HEK293 (cell line): ENCODE results near the gene GTF2I.
A peak's percentile ranks its signal among the peaks of the same experiment; 100 is the strongest.
"Not testable (repeated sequence)": the region's sequence is repeated elsewhere in the genome, so short reads cannot be mapped to it uniquely, and the experiment has no call there.

Source experiments
- CTCF ChIA-PET: fragments of 350-600 bp; formaldehyde crosslinking; extraction: SDS; loops from one replicate; lab custom pipeline; 2021; ENCODE audit warnings: antibody characterized with exemption; lab: Yijun Ruan, JAX
- POLR2A ChIA-PET: fragments of 300-600 bp; formaldehyde crosslinking; extraction: SDS; loops from one replicate; lab custom pipeline; 2020; ENCODE audit warnings: antibody characterized with exemption, inconsistent platforms; lab: Yijun Ruan, JAX
- H3K27ac ChIP-seq: fragments of 200-500 bp; sonication (Bioruptor generic); 2 replicates; pipeline ENCODE4 v1.5.1; 2014; ENCODE audit warnings: low read depth, low read length, control low read depth, inconsistent platforms; ENCODE audit errors: extremely low read depth
- H3K36me3 ChIP-seq, 2 experiments: fragments of 200-500 bp in 1 of 2; sonication (Bioruptor generic) in 1 of 2; 1 replicate in 1 of 2; 2 replicates in 1 of 2; pipeline ENCODE4 v1.5.1; 2014 to 2017; ENCODE audit warnings: inconsistent platforms in 2 of 2, low read length in 2 of 2; ENCODE audit not compliant: control insufficient read depth in 2 of 2, insufficient read depth in 1 of 2
- H3K4me1 ChIP-seq: fragments of 200-500 bp; sonication (Bioruptor generic); 2 replicates; pipeline ENCODE4 v1.5.1; 2014; ENCODE audit warnings: mild to moderate bottlenecking, low read length, inconsistent platforms; ENCODE audit not compliant: control insufficient read depth, insufficient read depth
- H3K4me3 ChIP-seq: 2 replicates; pipeline ENCODE4 v1.5.1; 2011; ENCODE audit warnings: low read depth, mild to moderate bottlenecking, control low read depth, low read length, moderate library complexity
- H3K9me3 ChIP-seq: fragments of 200-500 bp; sonication (Bioruptor generic); 2 replicates; pipeline ENCODE4 v1.5.1; 2014; ENCODE audit warnings: low read depth, low read length, inconsistent platforms; ENCODE audit not compliant: control insufficient read depth, insufficient read depth
- GLIS1 ChIP-seq: fragments of 450-650 bp; formaldehyde crosslinking; IDR thresholded peaks from 2 replicates; pipeline ENCODE4 v1.5.1; 2016; ENCODE audit warnings: missing biosample characterization, missing genetic modification characterization
- OSR2 ChIP-seq: fragments of 450-650 bp; formaldehyde crosslinking; IDR thresholded peaks from 2 replicates; pipeline ENCODE4 v1.5.1; 2016; ENCODE audit warnings: missing biosample characterization, missing genetic modification characterization
- RBAK ChIP-seq: fragments of 450-650 bp; formaldehyde crosslinking; IDR thresholded peaks from 2 replicates; pipeline ENCODE4 v1.5.1; 2016; ENCODE audit warnings: missing biosample characterization, missing genetic modification characterization
- SP7 ChIP-seq: fragments of 450-650 bp; formaldehyde crosslinking; IDR thresholded peaks from 2 replicates; pipeline ENCODE4 v1.5.1; 2016; ENCODE audit warnings: missing biosample characterization, missing genetic modification characterization
- TRIM28 ChIP-seq: IDR thresholded peaks from 2 replicates; pipeline ENCODE4 v1.6.1; 2011; ENCODE audit warnings: low read length, control low read depth, borderline replicate concordance
- ZBTB1 ChIP-seq: fragments of 450-650 bp; formaldehyde crosslinking; IDR thresholded peaks from 2 replicates; pipeline ENCODE4 v1.5.1; 2016; ENCODE audit warnings: missing biosample characterization, missing genetic modification characterization
- ZBTB17 ChIP-seq: fragments of 450-650 bp; formaldehyde crosslinking; IDR thresholded peaks from 2 replicates; pipeline ENCODE4 v1.5.1; 2016; ENCODE audit warnings: missing biosample characterization, missing genetic modification characterization
- ZBTB21 ChIP-seq: fragments of 450-650 bp; formaldehyde crosslinking; IDR thresholded peaks from 2 replicates; pipeline ENCODE4 v1.5.1; 2017; ENCODE audit warnings: missing biosample characterization, missing genetic modification characterization
- ZBTB44 ChIP-seq: fragments of 450-650 bp; IDR thresholded peaks from 2 replicates; pipeline ENCODE4 v1.5.1; 2018; ENCODE audit warnings: missing biosample characterization, mild to moderate bottlenecking, missing genetic modification characterization
- ZFHX2 ChIP-seq: fragments of 450-650 bp; formaldehyde crosslinking; conservative IDR thresholded peaks from 2 replicates; pipeline ENCODE4 v1.5.1; 2016; ENCODE audit warnings: missing biosample characterization, missing genetic modification characterization
- ZNF121 ChIP-seq: fragments of 450-650 bp; formaldehyde crosslinking; IDR thresholded peaks from 2 replicates; pipeline ENCODE4 v1.5.1; 2016; ENCODE audit warnings: missing biosample characterization, missing genetic modification characterization
- ZNF155 ChIP-seq: fragments of 450-650 bp; formaldehyde crosslinking; IDR thresholded peaks from 2 replicates; pipeline ENCODE4 v1.5.1; 2016; ENCODE audit warnings: missing biosample characterization, missing genetic modification characterization
- ZNF24 ChIP-seq: fragments of 450-650 bp; formaldehyde crosslinking; IDR thresholded peaks from 2 replicates; pipeline ENCODE4 v1.5.1; 2016; ENCODE audit warnings: missing biosample characterization, missing genetic modification characterization
- ZNF280C ChIP-seq: fragments of 450-650 bp; formaldehyde crosslinking; IDR thresholded peaks from 2 replicates; pipeline ENCODE4 v1.5.1; 2016; ENCODE audit warnings: missing biosample characterization, missing genetic modification characterization
- ZNF292 ChIP-seq: fragments of 450-650 bp; formaldehyde crosslinking; IDR thresholded peaks from 2 replicates; pipeline ENCODE4 v1.5.1; 2016; ENCODE audit warnings: low read depth, missing biosample characterization, missing genetic modification characterization, borderline replicate concordance
- ZNF324 ChIP-seq: fragments of 450-650 bp; formaldehyde crosslinking; IDR thresholded peaks from 2 replicates; pipeline ENCODE4 v1.5.1; 2016; ENCODE audit warnings: missing biosample characterization, missing genetic modification characterization
- ZNF398 ChIP-seq: fragments of 450-650 bp; formaldehyde crosslinking; IDR thresholded peaks from 2 replicates; pipeline ENCODE4 v1.5.1; 2017; ENCODE audit warnings: missing biosample characterization, missing genetic modification characterization
- ZNF423 ChIP-seq: fragments of 450-650 bp; formaldehyde crosslinking; IDR thresholded peaks from 2 replicates; pipeline ENCODE4 v1.5.1; 2016; ENCODE audit warnings: missing biosample characterization, missing genetic modification characterization
- ZNF473 ChIP-seq: fragments of 450-650 bp; formaldehyde crosslinking; IDR thresholded peaks from 2 replicates; pipeline ENCODE4 v1.5.1; 2017; ENCODE audit warnings: missing biosample characterization, missing genetic modification characterization
- ZNF48 ChIP-seq: fragments of 450-650 bp; formaldehyde crosslinking; IDR thresholded peaks from 2 replicates; pipeline ENCODE4 v1.5.1; 2016; ENCODE audit warnings: missing biosample characterization, missing genetic modification characterization
- ZNF549 ChIP-seq: fragments of 450-650 bp; IDR thresholded peaks from 2 replicates; pipeline ENCODE4 v1.5.1; 2018; ENCODE audit warnings: missing biosample characterization, missing genetic modification characterization, mild to moderate bottlenecking, inconsistent platforms, moderate library complexity
- ZNF704 ChIP-seq: fragments of 450-650 bp; formaldehyde crosslinking; IDR thresholded peaks from 2 replicates; pipeline ENCODE4 v1.5.1; 2016; ENCODE audit warnings: missing biosample characterization, missing genetic modification characterization
- ZNF843 ChIP-seq: fragments of 450-650 bp; formaldehyde crosslinking; IDR thresholded peaks from 2 replicates; pipeline ENCODE4 v1.5.1; 2016; ENCODE audit warnings: missing biosample characterization, missing genetic modification characterization
- ZXDB ChIP-seq: fragments of 450-650 bp; formaldehyde crosslinking; IDR thresholded peaks from 2 replicates; pipeline ENCODE4 v1.5.1; 2016; ENCODE audit warnings: missing biosample characterization, missing genetic modification characterization

GTF2I gene

GRCh38 chr7:74684921-74685320, 27.4 kb downstream of the GTF2I start:
- no peak overlapping the region for H3K27ac ChIP-seq
- H3K9me3 ChIP-seq = no peaks in the 10 kb centered on the region; the same call in 1 of the 2 replicates
- ChIA-PET POLR2A (interaction anchor here (0.6 to 1.2 kb wide), 2 partner anchors 14 to 15 kb away, joined by 3 read pairs; no protein-coding TSS in a partner anchor), CTCF (no interaction called here)
- H3K4me3 ChIP-seq = no peak overlapping the region
- H3K4me1 ChIP-seq = peaks cover 2% of the 10 kb centered on the region; the same call in 1 of the 2 replicates
- no peak for TF ChIP-seq ZBTB21
- no peak for TF ChIP-seq ZFHX2
- no peak for TF ChIP-seq ZNF155 (tag by site-specific recombination)
- no peak for TF ChIP-seq ZNF24 (tag by site-specific recombination)
- H3K36me3 ChIP-seq = peaks cover 10 to 12% of the 10 kb centered on the region in 2 experiments

- Histone ChIP-seq H3K4me1 (peaks cover 2% of the 10 kb centered on the region; the same call in 1 of the 2 replicates), H3K9me3 (no peaks in the 10 kb centered on the region), H3K27ac (no peak overlapping the region), H3K4me3 (no peak overlapping the region), H3K36me3 (peaks cover 56 to 62% of the 10 kb centered on the region in 2 experiments)
- ChIA-PET CTCF (no interaction called here), POLR2A (no interaction called here)
- TF ChIP-seq RBAK (tag by site-specific recombination) (no peak), ZNF280C (tag by site-specific recombination) (no peak), GLIS1 (tag by site-specific recombination) (peak; percentile 65), ZXDB (tag by site-specific recombination) (no peak), ZBTB1 (no peak)
Observed at GRCh38 chr7:74690474-74690873, 33.0 kb downstream of the GTF2I start.

- H3K4me3 ChIP-seq, H3K27ac ChIP-seq, POLR2A ChIA-PET, H3K9me3 ChIP-seq: not testable (repeated sequence)
- H3K36me3 ChIP-seq = peaks cover 84 to 88% of the 10 kb centered on the region in 2 experiments
- TF ChIP-seq ZNF121 (tag by site-specific recombination) = peak; percentile 88
- TF ChIP-seq, all 188 proteins: peak for 1; not testable (repeated sequence) for 187
- CTCF ChIA-PET = interaction anchor here (0.6 kb wide), 1 partner anchor 292 kb away, joined by 3 read pairs; no protein-coding TSS in a partner anchor
- not testable (repeated sequence) for H3K4me1 ChIP-seq
Observed at GRCh38 chr7:74704419-74704818, 46.9 kb downstream of the GTF2I start.

- Histone ChIP-seq H3K27ac (no peak overlapping the region), H3K4me3 (no peak overlapping the region), H3K9me3 (no peaks in the 10 kb centered on the region), H3K4me1 (no peaks in the 10 kb centered on the region), H3K36me3 (peaks cover 84 to 87% of the 10 kb centered on the region in 2 experiments)
- POLR2A ChIA-PET = no interaction called here
- CTCF ChIA-PET = no interaction called here
- TF ChIP-seq OSR2 (no peak), ZBTB17 (tag by site-specific recombination) (no peak), TRIM28 (no peak), ZNF324 (tag by site-specific recombination) (no peak), ZNF704 (tag by site-specific recombination) (no peak), ZNF473 (tag by site-specific recombination) (no peak), SP7 (no peak), ZNF423 (no peak), ZBTB44 (tag by site-specific recombination) (no peak), ZNF292 (tag by site-specific recombination) (no peak), ZNF549 (tag by site-specific recombination) (no peak), ZNF48 (tag by site-specific recombination) (no peak), ZNF398 (no peak), ZNF843 (tag by site-specific recombination) (no peak)
Observed at GRCh38 chr7:74707238-74707637, 49.7 kb downstream of the GTF2I start.
